ENCODE results near the gene MVB12B. TPM values are rescaled to one million over a fixed set of nuclear protein-coding genes. Genes with fewer than 3 reads are reported as not detected.

Gene MVB12B
- total and polyA plus RNA-seq, 2 of the 13 experiments (the other 11 are each of a cell fraction or from before 2014, with no cell fraction given), result 12.1 to 30.1 TPM

DNA sequence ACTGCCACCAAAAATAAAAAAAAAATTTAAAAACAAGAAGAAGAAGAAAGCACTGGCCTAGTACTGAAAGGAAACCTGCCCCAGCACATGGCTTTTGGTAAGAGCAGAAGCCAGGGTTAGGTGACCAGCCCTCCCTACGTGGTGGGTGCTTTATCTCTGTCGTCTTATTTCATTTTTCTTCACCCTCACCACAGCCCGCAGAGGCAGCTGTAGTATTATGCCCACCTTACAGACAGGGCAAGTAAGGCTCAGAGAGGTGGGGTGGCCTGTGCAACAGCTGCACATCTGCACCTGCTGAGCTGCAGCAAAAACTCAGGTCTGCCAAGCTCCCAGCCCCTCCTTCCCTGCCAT, 146.3 kb downstream of the MVB12B start:
- CTCF ChIA-PET (ENCODE audit: low intra/inter-chr PET ratio, low total read pairs), result no interaction called here
- FAIRE-seq, result no peak

More for the DNA sequence above, 146.3 kb downstream of the MVB12B start:
- no TSS peak for BruUV-seq (replicated peaks)
- H3K36me3 ChIP-seq (replicated peaks in 1 of 2; ENCODE audit: control insufficient read depth in 1 of 2, insufficient read depth in 2 of 2, low read length in 2 of 2), result peaks cover 10 to 40% of the 10 kb centered on the region in 2 experiments; a peak in 3 of 5 replicates
- no peaks in the 10 kb centered on the region for H3K27me3 ChIP-seq (ENCODE audit: control insufficient read depth in 1 of 2, insufficient read depth in 2 of 2, low read length in 2 of 2)
- H2AFZ ChIP-seq (ENCODE audit: low read length), result no peak overlapping the region
- no peaks in the 10 kb centered on the region for H4K20me1 ChIP-seq (ENCODE audit: insufficient read depth, low read length)
- no peaks in the 10 kb centered on the region for H3K9me3 ChIP-seq (ENCODE audit: low read length)
- H3K4me2 ChIP-seq (ENCODE audit: low read depth, low read length), result no peak overlapping the region
- H3K79me2 ChIP-seq (ENCODE audit: insufficient read depth, low read length), result no peaks in the 10 kb centered on the region
- 97% methylated on average over 3 of the region's 3 CpGs for WGBS (ENCODE audit: low lambda C conversion rate)
- POLR2A ChIA-PET, result no interaction called here
- DNase-seq (ENCODE audit: low spot score) (no peak), ATAC-seq (no peak)
- intact Hi-C loops (cut with micrococcal nuclease; ENCODE audit: unreplicated experiment), result no loop called here
- TF ChIP-seq ZNF772 (CRISPR knock-in tag; IDR thresholded peaks at IDR 0.05) (no peak), ZNF75D (CRISPR knock-in tag; IDR thresholded peaks at IDR 0.05; ENCODE audit: borderline replicate concordance) (no peak), ZNF263 (CRISPR knock-in tag; IDR thresholded peaks at IDR 0.05) (no peak), CC2D1A (CRISPR knock-in tag; IDR thresholded peaks at IDR 0.05) (no peak), ZNF547 (CRISPR knock-in tag; IDR thresholded peaks at IDR 0.05) (no peak)
- TF ChIP-seq, protein P1, sequence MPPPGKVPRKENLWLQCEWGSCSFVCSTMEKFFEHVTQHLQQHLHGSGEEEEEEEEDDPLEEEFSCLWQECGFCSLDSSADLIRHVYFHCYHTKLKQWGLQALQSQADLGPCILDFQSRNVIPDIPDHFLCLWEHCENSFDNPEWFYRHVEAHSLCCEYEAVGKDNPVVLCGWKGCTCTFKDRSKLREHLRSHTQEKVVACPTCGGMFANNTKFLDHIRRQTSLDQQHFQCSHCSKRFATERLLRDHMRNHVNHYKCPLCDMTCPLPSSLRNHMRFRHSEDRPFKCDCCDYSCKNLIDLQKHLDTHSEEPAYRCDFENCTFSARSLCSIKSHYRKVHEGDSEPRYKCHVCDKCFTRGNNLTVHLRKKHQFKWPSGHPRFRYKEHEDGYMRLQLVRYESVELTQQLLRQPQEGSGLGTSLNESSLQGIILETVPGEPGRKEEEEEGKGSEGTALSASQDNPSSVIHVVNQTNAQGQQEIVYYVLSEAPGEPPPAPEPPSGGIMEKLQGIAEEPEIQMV (CRISPR knock-in tag; IDR thresholded peaks at IDR 0.05; ENCODE audit: low read depth), result no peak
- TF ChIP-seq, protein P2, sequence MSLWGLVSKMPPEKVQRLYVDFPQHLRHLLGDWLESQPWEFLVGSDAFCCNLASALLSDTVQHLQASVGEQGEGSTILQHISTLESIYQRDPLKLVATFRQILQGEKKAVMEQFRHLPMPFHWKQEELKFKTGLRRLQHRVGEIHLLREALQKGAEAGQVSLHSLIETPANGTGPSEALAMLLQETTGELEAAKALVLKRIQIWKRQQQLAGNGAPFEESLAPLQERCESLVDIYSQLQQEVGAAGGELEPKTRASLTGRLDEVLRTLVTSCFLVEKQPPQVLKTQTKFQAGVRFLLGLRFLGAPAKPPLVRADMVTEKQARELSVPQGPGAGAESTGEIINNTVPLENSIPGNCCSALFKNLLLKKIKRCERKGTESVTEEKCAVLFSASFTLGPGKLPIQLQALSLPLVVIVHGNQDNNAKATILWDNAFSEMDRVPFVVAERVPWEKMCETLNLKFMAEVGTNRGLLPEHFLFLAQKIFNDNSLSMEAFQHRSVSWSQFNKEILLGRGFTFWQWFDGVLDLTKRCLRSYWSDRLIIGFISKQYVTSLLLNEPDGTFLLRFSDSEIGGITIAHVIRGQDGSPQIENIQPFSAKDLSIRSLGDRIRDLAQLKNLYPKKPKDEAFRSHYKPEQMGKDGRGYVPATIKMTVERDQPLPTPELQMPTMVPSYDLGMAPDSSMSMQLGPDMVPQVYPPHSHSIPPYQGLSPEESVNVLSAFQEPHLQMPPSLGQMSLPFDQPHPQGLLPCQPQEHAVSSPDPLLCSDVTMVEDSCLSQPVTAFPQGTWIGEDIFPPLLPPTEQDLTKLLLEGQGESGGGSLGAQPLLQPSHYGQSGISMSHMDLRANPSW (CRISPR knock-in tag; IDR thresholded peaks at IDR 0.05; ENCODE audit: borderline replicate concordance), result no peak
- H3K27ac ChIP-seq (ENCODE audit: extremely low read length, insufficient read depth, low read length), result no peak overlapping the region
- no peak overlapping the region for H3K4me3 ChIP-seq (replicated peaks in 1 of 3; ENCODE audit: insufficient read depth in 1 of 3, low read depth in 2 of 3, low read length in 3 of 3)
- H3K4me1 ChIP-seq (ENCODE audit: insufficient read depth, low read length), result no peaks in the 10 kb centered on the region
- in situ Hi-C loops (cut with HindIII; ENCODE audit: extremely low pct_ligation_motif_present, low pct_unique_long_range_greater_than_20kb), result no loop called here
- H3K9ac ChIP-seq (ENCODE audit: insufficient read depth, low read depth, low read length), result no peak overlapping the region
